Measurements from ENCODE around the gene IMMP2L.
"Not testable (repeated sequence)": the region's sequence is repeated elsewhere in the genome, so short reads cannot be mapped to it uniquely, and the experiment has no call there.

Gene IMMP2L

DNA sequence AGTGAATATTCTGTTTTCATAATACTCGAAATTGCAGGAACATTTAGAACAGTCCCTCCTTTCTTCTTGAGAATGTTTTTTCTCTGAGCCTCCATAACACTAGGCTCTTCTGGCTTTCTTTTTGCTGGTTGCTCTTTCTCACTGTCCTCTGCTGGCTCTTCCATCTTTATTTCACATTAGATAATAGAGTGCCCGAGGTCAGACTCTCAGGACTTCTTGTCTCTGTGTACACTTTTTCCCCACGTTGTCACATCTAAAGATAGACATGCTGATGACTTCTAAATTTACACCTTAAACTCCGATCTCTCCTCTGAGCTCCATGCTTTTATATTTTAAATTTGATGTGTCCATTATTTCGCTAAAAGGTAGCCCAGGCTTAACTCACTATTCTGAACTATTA, 486.8 kb downstream of the IMMP2L start:
- TF ChIP-seq, protein P1, sequence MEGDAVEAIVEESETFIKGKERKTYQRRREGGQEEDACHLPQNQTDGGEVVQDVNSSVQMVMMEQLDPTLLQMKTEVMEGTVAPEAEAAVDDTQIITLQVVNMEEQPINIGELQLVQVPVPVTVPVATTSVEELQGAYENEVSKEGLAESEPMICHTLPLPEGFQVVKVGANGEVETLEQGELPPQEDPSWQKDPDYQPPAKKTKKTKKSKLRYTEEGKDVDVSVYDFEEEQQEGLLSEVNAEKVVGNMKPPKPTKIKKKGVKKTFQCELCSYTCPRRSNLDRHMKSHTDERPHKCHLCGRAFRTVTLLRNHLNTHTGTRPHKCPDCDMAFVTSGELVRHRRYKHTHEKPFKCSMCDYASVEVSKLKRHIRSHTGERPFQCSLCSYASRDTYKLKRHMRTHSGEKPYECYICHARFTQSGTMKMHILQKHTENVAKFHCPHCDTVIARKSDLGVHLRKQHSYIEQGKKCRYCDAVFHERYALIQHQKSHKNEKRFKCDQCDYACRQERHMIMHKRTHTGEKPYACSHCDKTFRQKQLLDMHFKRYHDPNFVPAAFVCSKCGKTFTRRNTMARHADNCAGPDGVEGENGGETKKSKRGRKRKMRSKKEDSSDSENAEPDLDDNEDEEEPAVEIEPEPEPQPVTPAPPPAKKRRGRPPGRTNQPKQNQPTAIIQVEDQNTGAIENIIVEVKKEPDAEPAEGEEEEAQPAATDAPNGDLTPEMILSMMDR (IDR thresholded peaks at IDR 0.05; ENCODE audit: low read depth, low read length): no peak
- H3K4me3 ChIP-seq (ENCODE audit: low read depth, low read length): no peak overlapping the region
- H3K36me3 ChIP-seq: no peaks in the 10 kb centered on the region
- no peak for DNase-seq
- H3K4me1 ChIP-seq: no peaks in the 10 kb centered on the region
- H3K27me3 ChIP-seq: no peaks in the 10 kb centered on the region
- no peaks in the 10 kb centered on the region for H3K9me3 ChIP-seq

DNA sequence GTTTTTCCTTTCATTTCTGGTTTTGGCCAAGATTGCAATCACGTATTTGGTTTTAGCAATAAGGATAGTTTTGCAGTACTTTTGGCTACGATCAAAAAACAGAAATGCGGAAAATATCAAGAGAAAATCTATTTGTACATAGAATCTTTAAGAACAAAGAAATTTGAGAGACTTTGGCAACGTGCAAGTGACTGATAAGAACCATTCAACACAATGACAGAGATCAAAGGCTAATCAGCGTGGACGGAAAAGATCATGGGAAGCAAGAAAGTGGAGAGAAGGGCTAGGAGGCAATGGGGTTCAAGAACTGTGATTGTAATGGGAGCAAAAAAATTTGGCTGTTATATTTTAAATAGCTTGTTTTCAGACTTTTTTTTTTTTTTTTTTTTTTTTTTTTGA, 487.5 kb downstream of the IMMP2L start:
- TF ChIP-seq, protein P1 (IDR thresholded peaks at IDR 0.05; ENCODE audit: low read depth, low read length): no peak
- no peak for DNase-seq

DNA sequence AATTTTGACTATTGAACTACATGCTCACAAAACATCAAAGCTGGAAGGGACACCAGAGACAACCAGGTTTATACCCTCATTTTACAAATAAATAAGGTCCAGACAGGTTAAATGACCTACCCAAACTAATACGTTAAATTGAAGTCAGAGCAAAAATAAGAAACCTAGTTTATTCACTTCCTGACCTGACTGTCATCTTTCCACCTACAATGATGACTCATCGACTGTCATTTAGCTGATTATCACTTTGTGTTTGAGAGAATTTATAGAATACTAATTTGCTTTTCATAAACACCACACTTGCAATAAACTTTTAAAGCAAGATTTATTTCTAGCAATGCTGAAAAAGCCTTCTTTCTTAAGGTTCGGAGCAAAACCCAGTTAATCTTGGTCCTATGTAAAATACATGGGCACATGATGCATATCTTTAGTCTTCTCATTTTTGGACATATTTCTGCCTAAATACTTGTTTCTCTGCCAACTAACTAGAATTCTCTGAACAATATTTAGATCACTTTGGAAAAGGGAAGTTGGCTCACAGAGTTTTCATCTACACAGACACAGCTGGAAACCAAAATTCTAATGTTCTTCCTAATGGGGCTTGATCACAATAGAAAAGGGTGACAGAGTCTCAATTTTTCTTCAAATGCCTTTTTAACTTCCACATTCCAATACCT, 488.1 kb downstream of the IMMP2L start:
- Histone ChIP-seq H3K9me3 (no peaks in the 10 kb centered on the region), H3K4me3 (ENCODE audit: low read depth, low read length) (no peak overlapping the region), H3K36me3 (no peaks in the 10 kb centered on the region), H3K27me3 (no peaks in the 10 kb centered on the region), H3K4me1 (no peaks in the 10 kb centered on the region)
- TF ChIP-seq, protein P1 (IDR thresholded peaks at IDR 0.05; ENCODE audit: low read depth, low read length): no peak
- DNase-seq: no peak

More for the DNA sequence above, 487.5 kb downstream of the IMMP2L start:
- no peaks in the 10 kb centered on the region for H3K27me3 ChIP-seq
- H3K4me1 ChIP-seq: no peaks in the 10 kb centered on the region
- H3K9me3 ChIP-seq: no peaks in the 10 kb centered on the region
- no peaks in the 10 kb centered on the region for H3K36me3 ChIP-seq
- no peak overlapping the region for H3K4me3 ChIP-seq (ENCODE audit: low read depth, low read length)

DNA sequence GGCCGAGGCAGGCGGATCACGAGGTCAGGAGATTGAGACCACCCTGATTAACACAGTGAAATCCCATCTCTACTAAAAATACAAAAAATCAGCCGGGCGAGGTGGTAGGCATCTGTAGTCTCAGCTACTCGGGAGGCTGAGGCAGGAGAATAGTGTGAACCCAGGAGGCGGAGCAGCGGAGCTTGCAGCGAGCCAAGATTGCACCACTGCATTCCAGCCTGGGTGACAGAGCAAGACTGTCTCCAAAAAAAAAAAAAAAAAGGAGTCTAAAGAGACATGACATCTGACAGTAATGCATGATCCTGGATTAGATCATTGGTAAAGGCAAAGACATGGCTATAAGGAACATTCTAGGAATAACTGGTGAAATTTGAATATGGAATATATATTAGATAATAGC, 489.6 kb downstream of the IMMP2L start:
- DNase-seq; H3K27me3 ChIP-seq; H3K4me3 ChIP-seq (ENCODE audit: low read depth, low read length); H3K4me1 ChIP-seq; H3K36me3 ChIP-seq; H3K9me3 ChIP-seq: not testable (repeated sequence)

DNA sequence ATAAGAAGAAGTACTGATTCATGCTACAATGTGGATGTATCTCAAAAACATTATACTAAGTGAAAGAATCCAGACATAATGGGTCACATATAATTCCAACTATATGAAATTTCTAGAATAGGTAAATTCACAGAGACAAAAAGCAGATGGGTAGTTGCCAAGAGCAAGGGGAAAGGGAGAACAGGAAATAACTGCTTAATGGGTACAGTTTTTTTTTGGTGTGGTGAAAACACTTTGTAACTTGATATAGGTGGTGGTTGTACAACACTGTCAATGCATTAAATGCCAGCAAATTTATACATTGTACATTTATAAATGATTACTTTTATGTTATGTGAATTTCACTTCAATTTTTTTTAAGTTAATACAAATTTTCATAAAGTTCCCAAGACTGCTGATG, 490.7 kb downstream of the IMMP2L start:
- TF ChIP-seq, protein P1 (IDR thresholded peaks at IDR 0.05; ENCODE audit: low read depth, low read length): no peak
- Histone ChIP-seq H3K27me3 (no peaks in the 10 kb centered on the region), H3K4me1 (no peaks in the 10 kb centered on the region), H3K4me3 (ENCODE audit: low read depth, low read length) (no peak overlapping the region), H3K36me3 (no peaks in the 10 kb centered on the region), H3K9me3 (no peaks in the 10 kb centered on the region)
- DNase-seq: no peak

DNA sequence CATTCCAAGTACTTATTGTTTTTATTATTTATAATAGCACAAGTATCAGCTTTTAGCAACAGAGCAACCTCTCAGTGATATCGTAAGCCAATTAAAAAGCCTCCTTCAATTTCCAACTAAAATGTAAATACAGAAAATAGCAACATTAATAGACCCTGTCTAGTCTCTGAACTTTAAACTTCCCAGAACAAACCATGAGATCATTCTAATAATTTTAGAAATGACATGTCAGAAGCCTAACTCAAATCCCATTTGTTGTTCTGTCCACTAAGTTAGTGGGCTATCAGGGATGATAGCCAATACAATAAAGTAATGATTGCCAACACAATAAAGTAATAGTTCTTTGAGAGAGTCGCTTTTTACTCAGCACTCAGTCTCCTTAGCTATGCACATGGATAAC, 493.7 kb downstream of the IMMP2L start:
- Histone ChIP-seq H3K4me1 (no peaks in the 10 kb centered on the region), H3K9me3 (no peaks in the 10 kb centered on the region), H3K36me3 (no peaks in the 10 kb centered on the region), H3K27me3 (no peaks in the 10 kb centered on the region), H3K4me3 (ENCODE audit: low read depth, low read length) (no peak overlapping the region)
- DNase-seq: no peak
- TF ChIP-seq, protein P1 (IDR thresholded peaks at IDR 0.05; ENCODE audit: low read depth, low read length): no peak

Data from BE2C (cell line).